DOHH2 (cell line): ENCODE results near the gene ARHGAP8.

Source experiments
- CTCF ChIP-seq: fragments of 200-600 bp; sonication (generic); IDR thresholded peaks from one replicate; pipeline ENCODE4 v1.5.1; 2014; ENCODE audit warnings: antibody characterized with exemption, mild to moderate bottlenecking, low read depth, low read length; ENCODE audit not compliant: poor library complexity, severe bottlenecking
- EZH2phosphoT487 ChIP-seq: fragments of 200-600 bp; sonication (generic); IDR thresholded peaks from 2 replicates; pipeline ENCODE4 v1.6.1; 2017; ENCODE audit warnings: borderline replicate concordance, mild to moderate bottlenecking, antibody characterized with exemption, low read length, moderate library complexity, mixed read lengths

DNA sequence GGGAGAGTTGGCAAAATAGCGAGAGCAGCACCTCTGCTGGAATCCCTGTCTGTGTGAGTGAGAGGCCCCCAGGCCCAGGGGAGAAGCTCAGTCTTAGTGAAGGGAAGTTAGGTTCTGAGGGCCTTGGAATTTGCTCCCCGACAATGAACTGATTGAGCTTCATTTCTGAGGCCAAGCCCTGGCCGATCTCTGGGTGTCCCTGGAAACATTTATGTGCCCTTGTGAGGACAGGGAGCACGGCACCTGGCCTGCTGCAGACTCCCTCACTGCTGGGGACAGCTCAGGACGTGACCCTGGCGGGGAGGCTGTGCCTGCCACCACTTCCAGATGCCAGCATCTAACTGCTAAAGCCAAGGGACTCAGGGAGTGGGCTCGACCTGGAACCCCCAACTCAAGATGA, 52.0 kb downstream of the ARHGAP8 start:
- TF ChIP-seq CTCF (no peak), EZH2phosphoT487 (no peak)
